SK-N-SH (cell line): ENCODE results near the gene RNF150. TPM values are rescaled to one million over a fixed set of nuclear protein-coding genes. Genes with fewer than 3 reads are reported as not detected.
A peak's percentile ranks its signal among the peaks of the same experiment; 100 is the strongest.

ENCODE experiments used
- CTCF ChIA-PET: fragments of 300-600, 350-600 bp; formaldehyde crosslinking; extraction: SDS; loops from one replicate; lab custom pipeline; 2021; lab: Yijun Ruan, JAX
- POLR2A ChIA-PET: fragments of 350-600 bp; sonication (Branson Sonifier 250); formaldehyde crosslinking; extraction: SDS; loops from one replicate; lab custom pipeline; 2020; ENCODE audit warnings: antibody characterized with exemption, inconsistent platforms; lab: Yijun Ruan, JAX
- DNase-seq: peaks from one replicate; pipeline ENCODE4 v3.0.0; 2012
- H2AFZ ChIP-seq: fragments of 200-600 bp; sonication (generic); 2 replicates; pipeline ENCODE4 v1.8.1; 2016; ENCODE audit warnings: antibody characterized with exemption, mild to moderate bottlenecking, low read depth
- H3F3A ChIP-seq: fragments of 200-600 bp; sonication (generic); replicated peaks from 2 replicates; pipeline ENCODE3; 2016; ENCODE audit warnings: antibody characterized with exemption, mild to moderate bottlenecking; ENCODE audit not compliant: insufficient read depth
- H3K27ac ChIP-seq, 2 experiments: fragments of 200-500 bp in 1 of 2; fragments of 200-600 bp in 1 of 2; sonication (Bioruptor generic) in 1 of 2; sonication (generic), shearing (Covaris generic) in 1 of 2; 2 replicates each; pipeline versions ENCODE4 v1.5.1 to v1.6.1; 2014 to 2016; ENCODE audit warnings: low read depth in 2 of 2, inconsistent platforms in 1 of 2, low read length in 1 of 2, mild to moderate bottlenecking in 1 of 2, mixed read lengths in 1 of 2
- H3K27me3 ChIP-seq: fragments of 200-600 bp; sonication (generic), shearing (Covaris generic); 2 replicates; pipeline ENCODE4 v1.6.1; 2016; ENCODE audit warnings: mixed run types; ENCODE audit not compliant: insufficient read depth
- H3K36me3 ChIP-seq, 2 experiments: fragments of 200-500 bp in 1 of 2; fragments of 200-600 bp in 1 of 2; sonication (Bioruptor generic) in 1 of 2; sonication (generic) in 1 of 2; replicated peaks in 1 of 2; 2 replicates each; pipeline versions ENCODE3 to v1.5.1; 2014 to 2016; ENCODE audit warnings: low read length in 1 of 2, mild to moderate bottlenecking in 1 of 2; ENCODE audit not compliant: insufficient read depth in 2 of 2, control insufficient read depth in 1 of 2
- H3K4me1 ChIP-seq, 2 experiments: fragments of 200-500 bp in 1 of 2; fragments of 200-600 bp in 1 of 2; sonication (Bioruptor generic) in 1 of 2; sonication (generic), shearing (Covaris generic) in 1 of 2; 2 replicates each; pipeline versions ENCODE4 v1.5.1 to v1.6.1; 2014 to 2016; ENCODE audit warnings: low read depth in 1 of 2, low read length in 1 of 2, mixed run types in 1 of 2; ENCODE audit not compliant: insufficient read depth in 2 of 2, control insufficient read depth in 1 of 2
- H3K4me2 ChIP-seq: fragments of 200-600 bp; sonication (generic), shearing (Covaris generic); 2 replicates; pipeline ENCODE4 v1.6.1; 2017; ENCODE audit warnings: mixed run types
- H3K4me3 ChIP-seq, 2 experiments: fragments of 200-500 bp in 1 of 2; fragments of 200-600 bp in 1 of 2; sonication (Bioruptor generic) in 1 of 2; sonication (generic), shearing (Covaris generic) in 1 of 2; 2 replicates each; pipeline versions ENCODE4 v1.5.1 to v1.8.1; 2014 to 2016; ENCODE audit warnings: low read depth in 2 of 2, inconsistent platforms in 1 of 2, low read length in 1 of 2, mild to moderate bottlenecking in 1 of 2, mixed read lengths in 1 of 2, moderate library complexity in 1 of 2
- H3K79me2 ChIP-seq: fragments of 200-600 bp; sonication (generic); 2 replicates; pipeline ENCODE4 v1.8.1; 2017; ENCODE audit warnings: mild to moderate bottlenecking; ENCODE audit not compliant: insufficient read depth
- H3K9ac ChIP-seq: fragments of 200-600 bp; sonication (generic); 2 replicates; pipeline ENCODE4 v1.6.1; 2017; ENCODE audit warnings: mixed run types
- H3K9me2 ChIP-seq: fragments of 200-600 bp; sonication (generic); 2 replicates; pipeline ENCODE4 v1.6.1; 2017; ENCODE audit warnings: mixed run types
- H3K9me3 ChIP-seq: fragments of 200-600 bp; sonication (generic); 2 replicates; pipeline ENCODE4 v1.6.1; 2017; ENCODE audit warnings: mixed run types, mild to moderate bottlenecking, moderate library complexity
- H4K20me1 ChIP-seq: fragments of 200-600 bp; sonication (generic); 2 replicates; pipeline ENCODE4 v1.6.1; 2017; ENCODE audit warnings: mild to moderate bottlenecking, mixed run types; ENCODE audit not compliant: insufficient read depth
- CTCF ChIP-seq: fragments of 200-600 bp; sonication (generic); IDR thresholded peaks from 2 replicates; pipeline ENCODE4 v1.6.1; 2017; ENCODE audit warnings: antibody characterized with exemption, mild to moderate bottlenecking, moderate library complexity
- ELF1 ChIP-seq: IDR thresholded peaks from 2 replicates; pipeline ENCODE4 v1.4.0; 2012
- EZH2phosphoT487 ChIP-seq: fragments of 200-600 bp; sonication (generic); IDR thresholded peaks from 2 replicates; pipeline ENCODE4 v1.6.1; 2017; ENCODE audit warnings: low read depth, mixed run types, mild to moderate bottlenecking, antibody characterized with exemption, moderate library complexity, borderline replicate concordance
- FOSL2 ChIP-seq: IDR thresholded peaks from 2 replicates; pipeline ENCODE4 v1.4.0; 2012; ENCODE audit warnings: low read depth, mild to moderate bottlenecking, moderate library complexity, borderline replicate concordance
- FOXJ3 ChIP-seq: sonication (generic); formaldehyde crosslinking; IDR thresholded peaks from 2 replicates; pipeline ENCODE4 v1.5.1; 2020; ENCODE audit warnings: mild to moderate bottlenecking, missing genetic modification reagents
- IRF3 ChIP-seq: fragments of 150-350 bp; IDR thresholded peaks from 2 replicates; pipeline ENCODE4 v1.6.1; 2016; ENCODE audit warnings: mild to moderate bottlenecking, low read depth, low read length
- JUND ChIP-seq: IDR thresholded peaks from 2 replicates; pipeline ENCODE4 v1.4.0; 2012
- MEF2A ChIP-seq: IDR thresholded peaks from 2 replicates; pipeline ENCODE4 v1.4.0; 2012; ENCODE audit warnings: low read depth, borderline replicate concordance
- NFIC ChIP-seq: IDR thresholded peaks from 2 replicates; pipeline ENCODE4 v1.4.0; 2012; ENCODE audit warnings: borderline replicate concordance
- NRF1 ChIP-seq: IDR thresholded peaks from 2 replicates; pipeline ENCODE4 v1.6.1; 2012; ENCODE audit warnings: low read depth, mild to moderate bottlenecking, low read length
- RAD21 ChIP-seq: IDR thresholded peaks from 2 replicates; pipeline ENCODE4 v1.6.1; 2012; ENCODE audit warnings: mild to moderate bottlenecking, low read length
- RXRA ChIP-seq: IDR thresholded peaks from 2 replicates; pipeline ENCODE4 v1.4.0; 2012; ENCODE audit warnings: low read depth, mild to moderate bottlenecking, borderline replicate concordance
- SIN3A ChIP-seq: IDR thresholded peaks from 2 replicates; pipeline ENCODE4 v1.6.1; 2012; ENCODE audit warnings: low read depth, mild to moderate bottlenecking, low read length, moderate library complexity, borderline replicate concordance
- SMC3 ChIP-seq: IDR thresholded peaks from 2 replicates; pipeline ENCODE4 v1.6.1; 2012; ENCODE audit warnings: low read depth, low read length, improper control_type of control experiment
- TAF1 ChIP-seq: IDR thresholded peaks from 2 replicates; pipeline ENCODE4 v1.6.1; 2012; ENCODE audit warnings: low read depth, mild to moderate bottlenecking, low read length, moderate library complexity, borderline replicate concordance
- TEAD4 ChIP-seq: IDR thresholded peaks from 2 replicates; pipeline ENCODE4 v1.4.0; 2012; ENCODE audit warnings: mild to moderate bottlenecking, borderline replicate concordance; ENCODE audit not compliant: insufficient read depth
- USF1 ChIP-seq: IDR thresholded peaks from 2 replicates; pipeline ENCODE4 v1.4.0; 2012; ENCODE audit warnings: low read depth, borderline replicate concordance
- USF2 ChIP-seq: fragments of 150-350 bp; IDR thresholded peaks from 2 replicates; pipeline ENCODE4 v1.6.1; 2017; ENCODE audit warnings: antibody characterized with exemption, low read length, low read depth, borderline replicate concordance
- YY1 ChIP-seq: IDR thresholded peaks from 2 replicates; pipeline ENCODE4 v1.4.0; 2012; ENCODE audit warnings: low read depth, mild to moderate bottlenecking
- WGBS: methylation state at CpG from one replicate; pipeline ENCODE4 v1.1.6; 2017; ENCODE audit warnings: low lambda C conversion rate; 5-methylcytosine and 5-hydroxymethylcytosine counted together
- polyA plus RNA-seq, 3 experiments: library from polyadenylated mRNA; depleted of rRNA; stranded (reverse); fragments of >200 nt; gene quantifications; 2 replicates each; pipeline ENCODE4 v1.2.3, GENCODE V29; 2012

RNF150 gene
- polyA plus RNA-seq, 1 of the 3 experiments (the other 2 are of a cell fraction) = 5.8 TPM

- TF ChIP-seq YY1 (peak; percentile 61; the same call in 1 of the 2 replicates), TEAD4 (peak; percentile 86), ELF1 (no peak), FOSL2 (peak; percentile 79), FOXJ3 (no peak), RXRA (peak; percentile 61; the same call in 1 of the 2 replicates), CTCF (no peak), NFIC (peak; percentile 98), EZH2phosphoT487 (no peak), NRF1 (no peak)
Measured at GRCh38 chr4:141028024-141028529, 105.2 kb downstream of the RNF150 start (continued).

- CTCF ChIA-PET = interaction anchor here (0.8 to 1.7 kb wide), 5 partner anchors 23 to 166 kb away, joined by 3 to 5 read pairs (median 4); partner anchors contain the start of gene RNF150
- POLR2A ChIA-PET = interaction anchor here (0.7 to 1.0 kb wide), 3 partner anchors 43 to 124 kb away, joined by 5 to 9 read pairs (median 5); no protein-coding TSS in a partner anchor
- H4K20me1 ChIP-seq = no peaks in the 10 kb centered on the region; the same call in 1 of the 2 replicates
- DNase-seq = no peak
- peaks cover 20% of the 10 kb centered on the region for H3F3A ChIP-seq
- no peaks in the 10 kb centered on the region for H3K9me3 ChIP-seq
- peaks cover 68% of the 10 kb centered on the region for H3K79me2 ChIP-seq
- H3K4me2 ChIP-seq = no peak overlapping the region
- H3K27me3 ChIP-seq = no peaks in the 10 kb centered on the region
- H2AFZ ChIP-seq = no peak overlapping the region
- H3K36me3 ChIP-seq = no peaks in the 10 kb centered on the region
- 53% methylated on average over 1 of the region's 1 CpG for WGBS
- H3K9me2 ChIP-seq = no peaks in the 10 kb centered on the region
- no peak overlapping the region for H3K4me3 ChIP-seq
- no peak for TF ChIP-seq RAD21
- TF ChIP-seq USF1 = no peak; the same call in 1 of the 2 replicates
- no peak for TF ChIP-seq TEAD4
- no peak for TF ChIP-seq TAF1
- TF ChIP-seq JUND = no peak
- no peak for TF ChIP-seq USF2
- no peak for TF ChIP-seq SIN3A
- no peak for TF ChIP-seq SMC3
- no peak for TF ChIP-seq IRF3
- no peak for TF ChIP-seq MEF2A
- no peak overlapping the region for H3K9ac ChIP-seq
- peaks cover 9 to 28% of the 10 kb centered on the region in 2 experiments; a peak in 3 of 4 replicates for H3K4me1 ChIP-seq
- peak overlapping the region; percentile 64 to 96 for H3K27ac ChIP-seq
Measured at GRCh38 chr4:141027421-141027820, 105.8 kb downstream of the RNF150 start.
